NK-92 (cell line): ENCODE data around the gene NAGLU.

ENCODE experiments used
- DNase-seq: peaks from one replicate; lab custom pipeline; 2025; ENCODE audit not compliant: unreplicated experiment; lab: John Stamatoyannopoulos, UW

NAGLU gene

DNA sequence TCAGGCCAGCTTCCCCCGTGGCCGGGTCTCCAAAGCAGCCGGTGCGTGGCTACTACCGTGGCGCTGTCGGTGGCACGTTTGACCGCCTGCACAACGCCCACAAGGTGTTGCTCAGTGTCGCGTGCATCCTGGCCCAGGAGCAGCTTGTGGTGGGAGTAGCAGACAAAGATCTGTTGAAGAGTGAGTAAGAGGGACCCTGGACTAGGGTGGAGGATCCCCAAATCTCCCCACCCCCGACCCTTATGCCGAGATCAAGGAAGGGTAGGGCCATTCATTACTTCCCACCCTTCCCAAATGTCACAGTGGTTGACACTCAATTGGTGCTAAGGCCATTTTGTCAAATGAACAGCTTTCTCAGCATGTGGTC, 27.1 kb downstream of the NAGLU start:
- DNase-seq: no peak

DNA sequence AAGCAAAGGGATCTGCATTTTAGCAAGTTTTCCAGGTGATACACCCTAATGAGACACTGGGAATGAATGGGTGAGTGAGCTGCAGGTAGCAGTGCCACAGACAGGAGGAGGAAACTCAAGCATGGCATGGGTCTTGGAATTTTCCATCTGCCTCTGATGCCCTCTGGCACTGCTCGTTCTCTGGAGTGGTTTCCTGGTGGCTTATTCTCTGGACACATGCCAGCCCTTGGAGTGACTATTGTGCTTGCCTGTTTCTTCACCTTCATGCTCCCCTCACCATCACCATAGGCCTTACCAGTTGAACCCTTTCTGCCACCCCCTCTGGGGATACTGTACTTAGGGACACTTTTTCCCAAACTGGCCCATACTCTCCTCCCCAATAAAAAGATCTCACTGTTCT, 27.5 kb downstream of the NAGLU start:
- DNase-seq: no peak

DNA sequence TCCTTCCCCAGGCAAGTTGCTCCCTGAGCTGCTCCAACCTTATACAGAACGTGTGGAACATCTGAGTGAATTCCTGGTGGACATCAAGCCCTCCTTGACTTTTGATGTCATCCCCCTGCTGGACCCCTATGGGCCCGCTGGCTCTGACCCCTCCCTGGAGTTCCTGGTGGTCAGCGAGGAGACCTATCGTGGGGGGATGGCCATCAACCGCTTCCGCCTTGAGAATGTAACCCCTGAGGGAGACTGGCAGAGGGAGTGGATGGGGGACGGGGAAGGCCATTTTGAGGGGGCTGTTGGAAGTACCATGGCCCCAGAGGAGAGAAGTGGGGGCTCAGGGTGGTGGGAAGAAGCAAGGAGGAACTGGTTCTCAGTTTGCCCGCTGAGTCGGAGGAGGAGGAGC, 27.9 kb downstream of the NAGLU start:
- no peak for DNase-seq

DNA sequence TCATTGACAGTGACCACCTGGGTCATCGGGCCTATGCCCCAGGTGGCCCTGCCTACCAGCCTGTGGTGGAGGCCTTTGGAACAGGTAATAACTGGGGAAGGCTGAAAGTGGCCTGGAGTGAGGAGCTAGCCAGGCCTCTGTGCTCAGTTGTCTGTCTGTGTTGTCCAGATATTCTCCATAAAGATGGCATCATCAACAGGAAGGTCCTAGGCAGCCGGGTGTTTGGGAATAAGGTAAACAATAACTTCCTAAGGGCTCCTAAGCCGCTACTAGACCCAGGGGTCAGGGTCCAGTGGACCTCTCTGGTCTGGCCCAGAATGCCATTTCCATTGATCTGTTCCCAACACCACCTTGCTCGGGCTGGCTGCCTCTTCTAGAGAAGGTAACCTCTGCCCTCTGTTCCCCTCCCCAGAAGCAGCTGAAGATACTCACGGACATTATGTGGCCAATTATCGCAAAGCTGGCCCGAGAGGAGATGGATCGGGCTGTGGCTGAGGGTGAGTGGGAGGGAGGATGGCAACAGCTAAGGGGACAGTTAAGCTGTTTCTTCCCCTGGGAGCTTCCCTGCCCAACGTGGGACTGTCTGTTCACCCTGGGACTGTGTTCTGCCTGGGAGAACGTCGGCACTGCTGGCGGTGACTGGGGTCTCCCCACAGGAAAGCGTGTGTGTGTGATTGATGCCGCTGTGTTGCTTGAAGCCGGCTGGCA, 28.9 kb downstream of the NAGLU start:
- no peak for DNase-seq

DNA sequence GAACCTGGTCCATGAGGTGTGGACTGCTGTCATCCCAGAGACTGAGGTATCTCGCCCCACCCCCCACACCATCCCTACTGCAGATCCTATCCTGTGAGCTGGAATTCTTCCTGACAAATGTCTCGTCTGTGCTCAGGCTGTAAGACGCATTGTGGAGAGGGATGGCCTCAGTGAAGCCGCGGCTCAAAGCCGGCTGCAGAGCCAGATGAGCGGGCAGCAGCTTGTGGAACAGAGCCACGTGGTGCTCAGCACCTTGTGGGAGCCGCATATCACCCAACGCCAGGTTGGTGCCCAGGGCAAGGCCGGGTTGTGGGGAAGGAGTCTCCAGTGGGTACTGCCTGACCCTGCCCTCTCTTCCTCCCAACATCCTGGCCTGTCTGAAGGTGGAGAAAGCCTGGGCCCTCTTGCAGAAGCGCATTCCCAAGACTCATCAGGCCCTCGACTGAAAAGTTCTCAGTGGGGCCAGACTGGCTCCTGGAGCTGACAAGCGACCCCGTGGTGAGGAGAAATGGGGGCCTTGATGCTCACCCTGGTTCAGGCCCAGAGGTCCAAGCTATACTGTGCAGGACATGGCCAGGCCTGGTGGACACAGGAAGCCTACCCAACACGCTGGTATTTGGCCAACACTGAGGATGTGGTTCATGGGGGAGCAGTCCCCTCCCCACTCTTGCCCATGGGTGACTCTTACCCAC, 29.6 kb downstream of the NAGLU start:
- DNase-seq: no peak

DNA sequence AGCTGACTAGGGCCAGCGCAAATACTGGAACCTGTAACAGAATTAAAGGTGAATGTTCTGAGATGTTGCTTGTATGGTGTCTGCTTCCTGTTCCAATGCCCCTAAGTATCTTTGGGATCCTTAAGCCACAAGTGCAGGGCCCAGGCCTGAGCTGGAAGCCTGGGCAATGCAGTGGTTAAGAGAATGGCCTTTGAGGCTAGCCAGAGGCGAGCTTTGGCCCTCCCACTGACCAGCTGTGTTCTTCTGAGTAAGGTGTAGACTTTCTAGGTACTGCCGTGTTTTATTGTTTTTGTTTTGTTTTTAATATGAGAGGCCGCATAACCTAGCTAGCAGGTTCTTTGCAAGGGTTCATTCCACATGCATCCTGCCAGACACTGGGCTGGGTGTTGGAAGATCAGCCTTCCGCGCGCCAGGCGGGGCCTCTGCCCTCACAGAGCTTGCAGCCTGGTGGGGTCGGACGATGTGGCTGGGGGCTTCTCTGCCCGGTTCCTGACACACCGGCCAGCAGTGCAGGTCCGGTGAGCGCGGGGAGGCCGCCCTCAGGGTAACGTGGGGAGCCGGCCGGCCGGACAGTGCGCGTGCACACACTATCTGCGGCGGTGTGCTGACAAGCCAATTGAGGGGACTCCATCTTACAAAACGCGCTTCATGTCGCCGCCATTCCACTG, 30.3 kb downstream of the NAGLU start:
- DNase-seq: no peak

DNA sequence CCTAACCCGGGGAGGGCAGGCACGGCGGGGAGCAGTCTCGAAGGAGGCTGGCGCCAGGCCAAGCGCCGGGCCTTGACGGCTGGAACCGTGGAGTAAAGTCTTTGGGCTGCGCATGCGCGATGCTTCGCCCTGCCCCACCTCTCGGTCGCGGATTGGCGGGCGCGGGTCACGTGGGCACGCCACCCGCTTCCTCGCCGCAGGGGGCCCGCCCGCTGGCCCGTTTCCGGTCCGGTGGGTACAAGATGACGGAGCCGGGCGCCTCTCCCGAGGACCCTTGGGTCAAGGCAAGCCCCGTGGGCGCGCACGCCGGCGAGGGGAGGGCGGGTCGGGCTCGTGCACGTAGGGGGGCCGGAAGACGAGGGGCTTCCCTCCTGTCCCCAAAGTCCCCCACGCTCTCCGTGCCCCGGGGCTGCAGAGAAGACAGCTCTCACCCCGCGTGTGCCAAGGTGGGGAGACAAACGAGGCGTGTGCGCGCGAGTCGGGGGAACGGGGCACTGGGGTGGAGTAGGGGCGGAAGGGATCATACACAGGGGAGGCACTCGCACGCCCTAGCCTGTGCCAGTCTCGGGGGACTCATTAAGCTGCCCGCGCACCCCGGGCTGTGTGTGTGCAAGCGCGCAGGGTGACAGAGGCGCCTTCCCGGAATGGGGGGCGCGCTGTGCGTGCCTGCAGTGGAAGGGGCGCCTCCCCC, 31.0 kb downstream of the NAGLU start, which contains the start of gene MLX:
MLX (plus strand) TSS at position 218 of the 691 bp plus-strand sequence; CDS start at position 243, 25 bp downstream.
- DNase-seq: peak; percentile 42

DNA sequence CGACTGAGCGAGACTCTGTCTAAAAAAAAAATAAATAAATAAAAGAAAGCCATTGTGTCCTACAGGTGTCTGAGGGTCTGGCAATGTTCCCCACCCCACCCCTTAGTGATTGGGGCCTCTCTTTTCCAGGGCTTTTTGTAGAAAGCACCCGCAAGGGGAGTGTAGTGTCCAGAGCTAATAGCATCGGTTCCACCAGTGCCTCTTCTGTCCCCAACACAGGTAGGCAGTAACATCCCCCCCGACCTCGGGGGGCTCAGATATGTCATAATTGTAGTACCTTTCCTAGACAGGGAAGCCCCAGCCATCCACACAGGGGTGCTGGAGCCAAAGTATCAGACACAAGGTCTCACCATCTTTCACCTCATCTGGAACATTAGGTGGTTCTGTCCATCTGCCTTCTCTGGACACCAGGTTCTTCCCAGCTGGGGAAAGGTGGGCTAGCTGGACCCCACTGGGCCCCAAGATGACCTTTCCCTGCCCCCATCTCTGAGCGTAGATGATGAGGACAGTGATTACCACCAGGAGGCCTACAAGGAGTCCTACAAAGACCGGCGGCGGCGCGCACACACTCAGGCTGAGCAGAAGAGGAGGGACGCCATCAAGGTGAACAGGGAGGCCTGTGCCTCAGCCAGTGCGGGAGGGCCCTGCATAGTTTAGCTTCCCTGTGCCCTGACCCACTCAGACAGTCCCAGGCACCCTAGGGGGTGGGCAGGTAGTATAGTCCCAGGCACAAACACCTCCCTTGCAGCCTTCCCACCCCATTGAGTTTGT, 32.5 kb downstream of the NAGLU start:
- DNase-seq: no peak

DNA sequence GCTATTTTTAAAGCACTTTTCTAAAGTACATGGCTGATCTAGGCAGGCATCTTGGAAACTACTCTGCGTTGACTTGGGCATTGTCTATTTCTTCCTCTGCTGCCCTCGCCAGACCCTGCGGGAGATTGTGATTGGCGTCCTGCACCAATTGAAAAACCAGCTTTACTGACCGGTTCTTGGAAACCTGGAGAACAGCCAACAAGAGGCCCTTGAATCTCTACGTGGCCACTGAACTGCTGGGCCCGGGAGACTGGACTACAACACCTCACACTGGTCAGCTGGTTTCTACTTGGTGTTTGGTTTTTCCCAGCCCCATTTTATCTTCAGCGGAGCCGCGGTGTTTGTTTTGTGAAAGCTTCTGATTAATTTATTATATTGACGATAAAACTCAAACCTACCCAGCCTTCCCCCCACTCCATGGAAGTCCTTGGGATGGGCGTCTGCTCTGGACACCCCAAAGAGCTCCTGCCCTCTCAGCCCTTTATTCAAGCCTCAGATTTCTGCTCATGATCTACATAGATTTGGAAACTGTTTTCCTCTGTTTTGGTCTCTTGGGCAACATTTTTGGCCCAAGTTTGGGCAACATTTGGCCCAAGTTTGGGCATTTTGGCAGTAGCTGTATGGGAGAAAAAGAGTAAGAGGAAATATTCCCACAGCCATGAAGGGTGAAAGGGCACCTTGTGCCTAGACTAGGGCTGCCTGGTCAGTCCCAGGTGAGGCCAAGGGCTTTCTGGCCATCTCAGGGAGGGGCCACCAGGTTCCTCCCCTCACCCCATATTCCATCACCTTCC, 35.6 kb downstream of the NAGLU start:
- no peak for DNase-seq

DNA sequence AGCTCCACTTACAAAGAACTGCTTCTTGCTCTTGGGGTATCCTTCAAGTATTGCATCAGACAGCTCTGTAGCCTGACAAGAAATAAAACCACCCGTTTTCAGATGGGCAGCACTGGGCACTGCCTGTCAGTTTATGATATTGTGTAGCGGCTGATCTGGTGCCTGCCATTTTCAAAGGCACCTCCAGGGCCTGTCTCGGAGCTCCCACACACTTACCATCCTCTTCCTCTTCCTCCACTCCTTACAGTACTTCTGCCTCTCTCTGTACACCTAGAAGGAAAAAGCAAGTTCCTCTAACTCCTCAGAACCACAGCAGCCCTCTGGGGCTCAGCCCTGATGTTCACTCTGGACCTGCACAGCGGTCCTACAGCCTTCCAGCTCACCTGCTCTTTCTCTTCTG, 37.1 kb downstream of the NAGLU start:
- DNase-seq: no peak

DNA sequence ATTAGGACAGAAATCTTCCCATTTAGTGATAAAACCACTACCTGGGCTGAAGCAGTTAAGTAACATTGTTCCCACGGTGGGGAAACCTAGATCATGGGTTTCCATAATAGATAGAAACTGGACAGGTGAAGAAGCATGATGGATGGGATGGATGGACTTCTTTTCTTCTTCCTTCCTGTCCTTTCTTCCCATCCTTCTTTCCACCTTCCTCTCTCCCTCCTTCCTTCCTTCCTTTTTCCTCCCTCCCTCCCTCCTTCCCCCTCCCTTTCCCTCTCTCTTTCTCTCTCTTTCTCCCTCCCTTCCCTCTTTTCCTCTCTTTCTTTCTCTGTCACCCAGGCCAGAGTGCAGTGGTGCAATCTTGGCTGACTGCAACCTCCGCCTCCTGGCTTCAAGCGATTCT, 38.4 kb downstream of the NAGLU start:
- DNase-seq: no peak

DNA sequence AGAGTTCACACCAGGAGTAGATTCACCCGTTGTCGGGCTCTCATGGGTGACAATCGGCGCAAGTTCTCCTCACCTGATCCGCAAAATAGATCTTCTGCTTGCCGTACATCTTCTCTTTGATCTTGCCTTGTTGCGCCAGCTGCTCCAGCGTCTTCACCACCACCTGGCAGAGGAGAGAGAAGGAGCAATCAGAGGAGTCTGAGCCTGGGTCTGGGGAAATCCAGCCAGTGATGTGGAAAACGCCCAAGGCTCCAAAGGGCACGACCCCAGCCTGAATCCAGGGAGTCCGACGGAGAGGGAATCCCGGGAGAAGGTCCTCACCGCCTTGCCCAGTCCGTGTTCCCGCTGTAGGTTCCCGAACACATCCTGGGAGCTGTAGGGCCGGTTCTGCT, 41.1 kb downstream of the NAGLU start:
- DNase-seq: no peak

DNA sequence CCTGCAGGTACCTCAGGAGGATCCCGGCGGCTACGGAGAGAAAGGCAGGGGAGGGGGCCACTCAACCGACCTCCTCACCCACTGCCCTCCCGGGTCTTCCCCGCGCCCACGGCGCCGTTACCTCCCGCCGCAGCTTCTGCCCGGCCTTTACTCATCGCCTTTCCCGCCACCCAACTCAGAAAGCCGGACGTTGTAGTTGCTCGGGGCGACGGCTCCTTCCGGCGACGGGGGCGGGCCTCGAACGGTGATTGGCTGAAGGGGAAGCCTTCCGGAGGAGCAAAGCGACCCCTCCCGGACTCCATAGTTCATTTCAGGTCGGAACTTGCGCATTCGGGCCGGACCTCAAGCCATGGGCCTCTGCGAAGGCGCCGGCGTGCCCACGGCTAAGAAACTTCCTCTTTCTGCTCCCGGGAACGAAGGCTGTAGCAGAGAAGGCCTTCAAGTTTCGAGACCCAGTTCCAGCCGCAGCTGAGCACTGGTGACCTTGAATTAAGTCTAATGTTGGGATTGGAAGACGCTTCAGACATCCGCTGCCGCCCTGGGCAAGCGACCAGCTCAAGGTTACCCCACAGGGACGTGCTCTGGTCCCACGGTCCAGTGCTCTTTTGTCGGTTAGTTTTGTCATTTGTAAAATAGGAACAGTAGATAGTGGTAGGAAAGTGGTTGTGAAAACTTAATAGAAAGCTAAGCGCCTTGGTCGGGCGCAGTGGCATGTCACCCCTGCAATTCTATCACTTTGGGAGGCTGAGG, 41.7 kb downstream of the NAGLU start, which contains the start of gene PSMC3IP:
PSMC3IP (minus strand) TSS at position 198 of the 750 bp plus-strand sequence; CDS start at position 155, 43 bp downstream.
- DNase-seq: peak; percentile 29

DNA sequence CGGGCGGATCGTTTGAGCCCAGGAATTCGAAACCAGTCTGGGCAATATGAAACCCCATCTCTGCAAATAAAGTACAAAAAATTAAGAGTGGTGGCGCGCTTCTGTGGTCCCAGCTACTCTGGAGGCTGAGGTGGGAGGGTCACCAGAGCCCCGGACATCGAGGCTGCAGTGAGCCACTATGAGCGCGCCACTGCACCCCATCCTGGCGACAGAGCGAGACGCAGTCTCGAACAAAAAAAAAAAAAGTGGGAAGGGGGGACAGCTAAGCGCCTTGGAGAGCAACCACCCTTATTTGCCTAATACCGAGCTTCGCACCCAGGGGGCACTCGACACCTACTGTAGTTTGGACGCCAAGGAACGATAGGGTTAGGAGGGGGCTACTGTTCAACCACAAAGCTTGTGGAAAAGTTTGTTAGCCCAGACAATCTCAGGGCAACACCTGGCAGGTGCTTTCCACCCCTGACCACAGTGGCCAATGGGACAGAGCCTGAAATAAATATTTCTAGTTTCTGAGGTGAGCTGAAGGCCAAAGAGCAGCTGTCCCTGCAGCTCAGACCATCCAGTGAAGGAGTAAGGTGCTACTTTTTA, 42.3 kb downstream of the NAGLU start:
- DNase-seq: no peak

DNA sequence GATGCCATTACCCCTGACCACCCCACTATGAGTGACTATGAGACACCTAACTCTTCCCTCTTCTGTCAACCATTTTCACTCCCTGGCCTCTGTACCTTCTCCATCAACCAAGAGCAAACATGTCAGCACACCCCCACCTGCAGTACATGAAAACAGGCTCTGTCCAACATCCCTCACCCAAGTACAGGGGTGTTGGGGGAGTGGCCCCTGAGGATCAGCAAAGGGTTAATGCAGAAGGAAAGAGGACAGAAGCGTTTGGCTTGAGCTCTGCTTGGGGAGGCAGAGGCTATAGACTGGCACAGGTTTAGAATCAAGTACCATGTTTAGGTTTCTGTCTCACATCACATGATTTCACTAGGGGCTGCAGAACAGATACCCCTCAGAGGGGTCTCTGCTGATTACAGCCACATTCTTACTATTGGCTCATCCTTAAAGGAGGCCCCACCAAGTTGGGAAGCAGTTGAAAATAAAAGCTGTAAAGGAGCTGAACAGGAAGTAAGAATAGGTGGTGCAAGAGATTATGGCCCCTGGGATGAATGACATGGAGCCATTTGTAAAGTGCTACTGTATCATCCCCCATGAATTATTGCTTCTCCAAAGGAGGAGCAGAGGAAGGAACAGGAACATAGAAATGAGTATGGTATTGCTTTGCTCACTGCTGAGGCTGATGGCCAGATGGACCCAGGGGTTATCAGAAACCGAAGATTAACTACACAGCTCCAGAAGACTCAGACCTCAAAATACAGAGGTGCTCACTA, 43.9 kb downstream of the NAGLU start:
- DNase-seq: no peak

DNA sequence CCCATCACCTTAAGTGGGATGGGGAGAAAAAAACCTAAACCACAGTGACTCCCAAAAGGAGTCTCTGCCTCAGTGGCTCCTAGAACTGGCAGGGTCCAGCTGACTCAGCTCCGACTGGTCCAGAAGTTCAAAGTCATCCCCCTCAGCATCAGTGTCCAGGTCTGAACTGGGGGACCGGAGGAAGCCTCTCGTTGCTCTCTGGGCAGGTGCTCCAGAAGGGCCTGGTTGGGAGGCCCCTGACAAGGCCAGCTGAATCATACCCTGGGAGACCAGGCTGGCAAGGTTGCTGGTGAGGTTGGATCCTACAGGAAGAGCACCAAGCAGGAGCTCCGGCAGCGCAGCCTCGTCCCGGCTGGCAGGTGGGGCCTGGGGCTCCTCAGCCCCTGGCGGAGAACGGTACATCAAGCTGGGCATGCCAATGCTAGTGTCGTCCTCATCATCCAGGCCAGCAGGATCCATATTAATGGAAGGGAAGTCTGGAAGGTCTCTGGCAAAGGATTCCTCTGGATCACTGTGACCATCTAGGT, 45.8 kb downstream of the NAGLU start:
- DNase-seq: no peak

DNA sequence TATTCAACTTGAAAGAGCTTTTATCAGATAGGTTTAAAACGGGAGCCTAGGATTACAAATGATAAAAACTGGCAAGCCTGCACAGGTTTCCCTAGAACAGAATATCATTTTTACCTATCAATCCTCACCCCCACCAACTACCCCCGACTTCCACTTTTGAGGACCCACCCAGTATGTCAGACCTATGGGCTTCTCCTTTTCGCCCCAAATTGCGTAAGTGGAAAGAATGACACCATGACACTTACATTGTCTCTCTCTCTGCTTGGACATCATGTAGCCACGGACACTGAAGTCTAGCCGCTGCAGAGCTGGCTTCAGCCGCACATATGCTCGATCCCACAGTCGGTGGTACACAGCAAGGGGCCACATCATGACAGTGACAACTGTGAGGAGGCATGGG, 48.8 kb downstream of the NAGLU start:
- no peak for DNase-seq

DNA sequence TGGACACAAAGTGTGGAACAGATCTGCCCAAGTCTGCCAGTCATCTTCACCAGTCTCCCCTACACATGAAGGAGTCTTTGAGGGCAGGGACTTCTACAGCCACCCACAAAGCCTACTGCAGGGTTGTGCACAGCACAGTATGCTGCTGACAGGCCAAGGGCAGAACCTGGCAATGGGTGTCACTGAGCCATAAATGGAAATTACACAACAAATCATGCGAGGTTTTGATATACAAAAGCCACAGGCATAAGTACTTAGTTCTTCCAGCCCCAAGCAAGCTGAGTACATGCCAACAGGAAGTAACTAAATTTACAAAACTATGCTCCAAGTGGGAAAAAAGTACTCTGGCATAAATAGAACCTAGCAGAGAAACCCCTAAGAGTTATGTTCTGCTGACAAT, 49.3 kb downstream of the NAGLU start:
- no peak for DNase-seq
